Left ventricle myocardium inferior (tissue), 1 donor: Measurements from ENCODE around the gene BUD13. TPM values are rescaled to one million over a fixed set of nuclear protein-coding genes. Genes with fewer than 3 reads are reported as not detected.

Experiments used
- DNase-seq: peaks from one replicate; pipeline ENCODE4 v3.0.0-alpha.2; 2020
- H3K27ac ChIP-seq: fragments of 200-600 bp; replicated peaks from 2 replicates; pipeline ENCODE4 v1.8.0; 2021
- H3K27me3 ChIP-seq: fragments of 200-600 bp; 2 replicates; pipeline ENCODE4 v1.8.0; 2021; ENCODE audit warnings: low read depth
- H3K36me3 ChIP-seq: fragments of 200-600 bp; 2 replicates; pipeline ENCODE4 v1.8.0; 2021
- H3K4me1 ChIP-seq: fragments of 200-600 bp; 2 replicates; pipeline ENCODE4 v1.8.0; 2021
- H3K4me3 ChIP-seq: fragments of 200-600 bp; 2 replicates; pipeline ENCODE4 v1.8.0; 2021; ENCODE audit warnings: mild to moderate bottlenecking, moderate library complexity
- H3K9me3 ChIP-seq: fragments of 200-600 bp; replicated peaks from 2 replicates; pipeline ENCODE4 v1.8.0; 2021
- intact Hi-C: fragments of 100-400 bp; cut with micrococcal nuclease; formaldehyde crosslinking; loops from one replicate; pipeline ENCODE4 v1.11.0; 2022
- total RNA-seq: library from RNA; stranded (reverse); fragmentation: NEBNext Ultra II Directional; extraction: Animal tissue kit (Norgen Biotek cat#: 25700); gene quantifications from one replicate; pipeline ENCODE4 v1.2.1, GENCODE V29; 2021
- TF ChIP-seq, protein P1 (sequence below): fragments of 200-600 bp; IDR thresholded peaks from 2 replicates; pipeline ENCODE4 v1.8.0; 2021; ENCODE audit warnings: antibody characterized with exemption, mild to moderate bottlenecking, borderline replicate concordance
- donor health status: DM: no; HTN: yes; CAD: no; lungs with severe emphysema.

The BUD13 gene
- total RNA-seq, 1 donor from 2014 or later = 7.1 TPM

DNA sequence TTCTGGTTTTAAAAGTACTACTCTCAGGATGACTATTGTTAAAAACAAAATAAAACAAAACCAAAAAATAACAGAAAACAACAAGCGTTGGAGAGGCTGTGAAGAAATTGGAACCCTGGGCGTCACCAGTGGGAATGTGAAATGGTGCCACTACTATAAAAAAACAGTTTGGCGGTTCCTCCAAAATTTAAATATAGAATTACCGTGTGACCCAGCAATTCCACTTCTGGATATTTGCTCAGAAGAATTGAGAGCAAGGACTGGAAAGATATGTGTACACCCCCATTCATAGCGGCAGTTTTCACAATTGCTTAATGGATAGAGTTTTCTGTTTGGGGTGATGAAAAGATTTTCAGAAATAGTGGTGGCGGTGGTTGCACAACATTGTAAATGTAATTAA lies 41.7 kb upstream of the BUD13 start:
- Histone ChIP-seq H3K4me1 (peaks cover 4% of the 10 kb centered on the region), H3K27me3 (no peaks in the 10 kb centered on the region), H3K9me3 (no peaks in the 10 kb centered on the region), H3K27ac (no peak overlapping the region), H3K4me3 (no peak overlapping the region), H3K36me3 (no peaks in the 10 kb centered on the region)
- no peak for DNase-seq
- intact Hi-C loops = no loop called here
- TF ChIP-seq, protein P1, sequence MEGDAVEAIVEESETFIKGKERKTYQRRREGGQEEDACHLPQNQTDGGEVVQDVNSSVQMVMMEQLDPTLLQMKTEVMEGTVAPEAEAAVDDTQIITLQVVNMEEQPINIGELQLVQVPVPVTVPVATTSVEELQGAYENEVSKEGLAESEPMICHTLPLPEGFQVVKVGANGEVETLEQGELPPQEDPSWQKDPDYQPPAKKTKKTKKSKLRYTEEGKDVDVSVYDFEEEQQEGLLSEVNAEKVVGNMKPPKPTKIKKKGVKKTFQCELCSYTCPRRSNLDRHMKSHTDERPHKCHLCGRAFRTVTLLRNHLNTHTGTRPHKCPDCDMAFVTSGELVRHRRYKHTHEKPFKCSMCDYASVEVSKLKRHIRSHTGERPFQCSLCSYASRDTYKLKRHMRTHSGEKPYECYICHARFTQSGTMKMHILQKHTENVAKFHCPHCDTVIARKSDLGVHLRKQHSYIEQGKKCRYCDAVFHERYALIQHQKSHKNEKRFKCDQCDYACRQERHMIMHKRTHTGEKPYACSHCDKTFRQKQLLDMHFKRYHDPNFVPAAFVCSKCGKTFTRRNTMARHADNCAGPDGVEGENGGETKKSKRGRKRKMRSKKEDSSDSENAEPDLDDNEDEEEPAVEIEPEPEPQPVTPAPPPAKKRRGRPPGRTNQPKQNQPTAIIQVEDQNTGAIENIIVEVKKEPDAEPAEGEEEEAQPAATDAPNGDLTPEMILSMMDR = no peak

DNA sequence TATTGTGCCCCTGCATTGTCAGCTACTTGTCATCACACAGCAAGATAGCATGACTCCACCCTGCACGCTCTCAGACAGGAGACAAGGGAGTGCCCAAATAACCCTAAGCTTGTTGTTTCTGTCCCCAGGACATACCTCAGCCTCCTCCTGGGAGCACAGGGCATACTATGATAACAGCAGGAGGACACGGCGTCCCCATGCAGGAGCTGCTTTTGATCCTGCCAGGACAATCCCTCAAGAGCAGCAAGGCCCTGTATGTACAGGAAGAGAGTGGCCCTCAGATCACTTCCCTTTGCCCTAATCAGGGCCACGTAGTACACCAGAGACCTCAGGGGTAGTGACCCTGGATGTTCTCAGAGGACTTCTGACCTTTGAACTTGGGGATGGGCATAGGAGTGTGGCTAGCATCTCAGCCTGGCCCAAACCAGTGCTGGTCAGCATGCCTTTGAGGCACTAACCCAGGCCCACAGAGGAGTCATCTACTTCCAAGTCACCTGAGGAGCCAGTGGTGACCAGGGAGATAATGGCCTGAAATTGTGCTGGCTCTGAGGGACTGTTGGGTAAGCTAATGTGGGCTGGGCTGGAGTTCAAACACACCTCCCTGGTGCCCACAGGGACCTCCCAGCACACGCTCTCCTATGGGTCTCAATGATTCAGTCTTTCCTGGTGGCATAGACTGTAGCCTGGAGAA lies 41.1 kb upstream of the BUD13 start:
- Histone ChIP-seq H3K4me3 (no peak overlapping the region), H3K36me3 (no peaks in the 10 kb centered on the region), H3K27me3 (no peaks in the 10 kb centered on the region), H3K9me3 (no peaks in the 10 kb centered on the region), H3K4me1 (peaks cover 4% of the 10 kb centered on the region), H3K27ac (no peak overlapping the region)
- no peak for DNase-seq
- intact Hi-C loops = no loop called here
- TF ChIP-seq, protein P1 = no peak

DNA sequence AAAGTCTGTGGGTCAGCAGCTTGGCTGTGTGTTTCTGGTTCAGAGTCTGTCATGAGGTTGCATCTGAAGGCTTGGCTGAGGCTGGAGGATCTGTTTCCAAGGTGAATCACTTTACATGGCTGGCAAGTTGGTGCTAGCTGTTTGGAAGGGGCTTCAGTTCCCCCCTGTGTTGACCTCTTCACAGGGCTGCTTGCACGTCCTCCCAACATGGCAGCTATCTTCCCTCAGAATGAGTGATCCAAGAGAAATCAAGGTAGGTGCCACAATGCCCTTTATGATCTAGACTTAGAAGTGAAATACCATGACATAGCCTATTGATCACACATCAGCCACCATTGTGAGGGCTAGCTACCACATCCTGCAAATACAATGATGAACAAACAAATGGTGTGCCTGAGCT lies 40.4 kb upstream of the BUD13 start:
- Histone ChIP-seq H3K9me3 (no peaks in the 10 kb centered on the region), H3K4me1 (peaks cover 4% of the 10 kb centered on the region), H3K4me3 (no peak overlapping the region), H3K27me3 (no peaks in the 10 kb centered on the region), H3K36me3 (no peaks in the 10 kb centered on the region), H3K27ac (no peak overlapping the region)
- TF ChIP-seq, protein P1 = no peak
- intact Hi-C loops = no loop called here
- DNase-seq = no peak

DNA sequence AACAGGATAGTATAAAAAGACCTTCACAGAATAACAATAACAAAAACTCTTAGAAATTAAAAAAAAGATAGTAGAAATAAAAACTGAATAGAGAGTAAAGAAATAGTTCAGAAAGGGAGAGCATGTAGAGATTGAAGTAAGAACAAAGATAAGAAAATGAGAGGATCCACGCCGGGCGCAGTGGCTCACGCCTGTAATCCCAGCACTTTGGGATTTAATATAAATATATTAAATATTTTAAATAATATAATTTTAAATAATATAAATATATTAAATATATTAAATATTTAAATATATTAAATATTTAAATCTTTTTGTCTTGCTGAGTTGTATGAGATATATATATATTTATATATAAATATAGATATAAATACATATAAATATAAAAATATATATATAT lies 39.3 kb upstream of the BUD13 start:
- no peak overlapping the region for H3K4me3 ChIP-seq
- no peak overlapping the region for H3K27ac ChIP-seq
- H3K4me1 ChIP-seq = peaks cover 4% of the 10 kb centered on the region
- H3K36me3 ChIP-seq = no peaks in the 10 kb centered on the region
- no peak for DNase-seq
- intact Hi-C loops = no loop called here
- no peaks in the 10 kb centered on the region for H3K27me3 ChIP-seq
- TF ChIP-seq, protein P1 = no peak
- H3K9me3 ChIP-seq = no peaks in the 10 kb centered on the region

DNA sequence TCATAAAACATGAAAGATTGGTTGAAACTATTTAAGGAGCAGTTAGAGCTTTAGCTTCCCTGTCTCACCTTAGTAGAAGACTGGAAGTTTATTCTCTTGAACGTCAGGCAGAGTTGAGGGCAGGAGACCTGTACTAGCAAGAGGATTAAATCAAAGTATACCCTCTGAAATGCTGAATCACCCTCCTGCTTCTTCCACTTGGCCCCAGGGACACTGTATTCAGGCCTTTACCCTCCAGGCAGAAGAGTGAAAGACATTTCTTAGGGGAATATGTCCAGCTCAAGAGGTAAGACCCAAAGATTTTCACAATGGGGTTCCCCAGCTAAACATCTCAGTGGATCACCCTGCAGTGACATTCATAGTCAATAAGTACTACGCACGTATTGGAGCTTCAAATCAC lies 38.4 kb upstream of the BUD13 start:
- H3K36me3 ChIP-seq = no peaks in the 10 kb centered on the region
- intact Hi-C loops = no loop called here
- TF ChIP-seq, protein P1 = no peak
- H3K9me3 ChIP-seq = no peaks in the 10 kb centered on the region
- H3K4me1 ChIP-seq = peaks cover 4% of the 10 kb centered on the region
- no peak overlapping the region for H3K4me3 ChIP-seq
- no peak for DNase-seq
- H3K27ac ChIP-seq = no peak overlapping the region
- no peaks in the 10 kb centered on the region for H3K27me3 ChIP-seq
